Measurements from ENCODE around the gene INO80. TPM values are rescaled to one million over a fixed set of nuclear protein-coding genes. Genes with fewer than 3 reads are reported as not detected.

The INO80 gene
- total RNA-seq, 1 donor from 2014 or later = 20.9 TPM

- Mint-ChIP-seq H3K4me3 (ENCODE audit: unreplicated experiment) (peak overlapping the region; percentile 54), H3K9me3 (ENCODE audit: unreplicated experiment) (no peaks in the 10 kb centered on the region), H3K27me3 (ENCODE audit: unreplicated experiment) (peaks cover 2% of the 10 kb centered on the region), H3K27ac (ENCODE audit: unreplicated experiment) (peak overlapping the region; percentile 10), H3K4me1 (ENCODE audit: unreplicated experiment) (peaks cover 24% of the 10 kb centered on the region), H3K36me3 (ENCODE audit: unreplicated experiment) (no peaks in the 10 kb centered on the region)
- TF ChIP-seq CTCF (IDR thresholded peaks at IDR 0.05) = no peak
- DNase-seq (ENCODE audit: extremely low spot score, unreplicated experiment) = no peak
Observed at GRCh38 chr15:40942337-40942854, 173.7 kb downstream of the INO80 start.

- H3K36me3 Mint-ChIP-seq (ENCODE audit: unreplicated experiment) = no peaks in the 10 kb centered on the region
- no peaks in the 10 kb centered on the region for H3K9me3 Mint-ChIP-seq (ENCODE audit: unreplicated experiment)
- peak overlapping the region; percentile 83 for H3K27ac Mint-ChIP-seq (ENCODE audit: unreplicated experiment)
- DNase-seq (ENCODE audit: extremely low spot score, unreplicated experiment) = peak; percentile 92
- H3K4me1 Mint-ChIP-seq (ENCODE audit: unreplicated experiment) = peaks cover 29% of the 10 kb centered on the region
- peak overlapping the region; percentile 68 for H3K4me3 Mint-ChIP-seq (ENCODE audit: unreplicated experiment)
- peak; percentile 76 for TF ChIP-seq CTCF (IDR thresholded peaks at IDR 0.05)
- peaks cover 2% of the 10 kb centered on the region for H3K27me3 Mint-ChIP-seq (ENCODE audit: unreplicated experiment)
Observed at GRCh38 chr15:40941528-40942336, 174.3 kb downstream of the INO80 start.

GRCh38 chr15:40941068-40941527 is 175.0 kb downstream of the INO80 start:
- H3K27ac Mint-ChIP-seq (ENCODE audit: unreplicated experiment) = peak overlapping the region; percentile 83
- no peaks in the 10 kb centered on the region for H3K36me3 Mint-ChIP-seq (ENCODE audit: unreplicated experiment)
- peak overlapping the region; percentile 68 for H3K4me3 Mint-ChIP-seq (ENCODE audit: unreplicated experiment)
- peaks cover under 1% of the 10 kb centered on the region for H3K27me3 Mint-ChIP-seq (ENCODE audit: unreplicated experiment)
- no peaks in the 10 kb centered on the region for H3K9me3 Mint-ChIP-seq (ENCODE audit: unreplicated experiment)
- TF ChIP-seq CTCF (IDR thresholded peaks at IDR 0.05) = no peak
- H3K4me1 Mint-ChIP-seq (ENCODE audit: unreplicated experiment) = peaks cover 29% of the 10 kb centered on the region
- DNase-seq (ENCODE audit: extremely low spot score, unreplicated experiment) = no peak

- TF ChIP-seq CTCF (IDR thresholded peaks at IDR 0.05) = no peak
- DNase-seq (ENCODE audit: extremely low spot score, unreplicated experiment) = no peak
- H3K27ac Mint-ChIP-seq (ENCODE audit: unreplicated experiment) = peak overlapping the region; percentile 55
- H3K4me1 Mint-ChIP-seq (ENCODE audit: unreplicated experiment) = peaks cover 29% of the 10 kb centered on the region
- H3K27me3 Mint-ChIP-seq (ENCODE audit: unreplicated experiment) = no peaks in the 10 kb centered on the region
- no peaks in the 10 kb centered on the region for H3K36me3 Mint-ChIP-seq (ENCODE audit: unreplicated experiment)
- H3K4me3 Mint-ChIP-seq (ENCODE audit: unreplicated experiment) = peak overlapping the region; percentile 4
- no peaks in the 10 kb centered on the region for H3K9me3 Mint-ChIP-seq (ENCODE audit: unreplicated experiment)
Observed at GRCh38 chr15:40940296-40940801, 175.7 kb downstream of the INO80 start.

GRCh38 chr15:40938536-40938870 is 177.6 kb downstream of the INO80 start:
- Mint-ChIP-seq H3K27me3 (ENCODE audit: unreplicated experiment) (peaks cover 1% of the 10 kb centered on the region), H3K27ac (ENCODE audit: unreplicated experiment) (no peak overlapping the region), H3K36me3 (ENCODE audit: unreplicated experiment) (no peaks in the 10 kb centered on the region), H3K4me1 (ENCODE audit: unreplicated experiment) (peaks cover 29% of the 10 kb centered on the region), H3K9me3 (ENCODE audit: unreplicated experiment) (no peaks in the 10 kb centered on the region), H3K4me3 (ENCODE audit: unreplicated experiment) (no peak overlapping the region)
- no peak for TF ChIP-seq CTCF (IDR thresholded peaks at IDR 0.05)
- DNase-seq (ENCODE audit: extremely low spot score, unreplicated experiment) = no peak

Data from osteocyte (in vitro differentiated cells).